Retinal pigment epithelial cell (primary cell): ENCODE measurements around the gene VSTM1.

ENCODE experiments used
- DNase-seq: peaks from one replicate; pipeline ENCODE4 v3.0.0-alpha.2; 2010; ENCODE audit warnings: low read depth
- H3K4me3 ChIP-seq: 2 replicates; pipeline ENCODE4 v1.5.1; 2011; ENCODE audit warnings: mild to moderate bottlenecking, low read length, control low read depth, moderate library complexity
- CTCF ChIP-seq: conservative IDR thresholded peaks from 2 replicates; pipeline ENCODE4 v1.5.1; 2011; ENCODE audit warnings: low read depth, low read length, control low read depth, inconsistent platforms

VSTM1 gene, protein sequence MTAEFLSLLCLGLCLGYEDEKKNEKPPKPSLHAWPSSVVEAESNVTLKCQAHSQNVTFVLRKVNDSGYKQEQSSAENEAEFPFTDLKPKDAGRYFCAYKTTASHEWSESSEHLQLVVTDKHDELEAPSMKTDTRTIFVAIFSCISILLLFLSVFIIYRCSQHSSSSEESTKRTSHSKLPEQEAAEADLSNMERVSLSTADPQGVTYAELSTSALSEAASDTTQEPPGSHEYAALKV

GRCh38 chr19:54063350-54064116 is at the start of gene VSTM1:
Gene VSTM1 (minus strand): TSS chr19:54063897. CDS start chr19:54063777, 120 bp downstream.
- no peak for DNase-seq
- no peak within 1 kb of the TSS for H3K4me3 ChIP-seq
- no peak for TF ChIP-seq CTCF

GRCh38 chr19:54109651-54110050 is 46.0 kb upstream of the VSTM1 start:
- DNase-seq = no peak
- no peak for TF ChIP-seq CTCF
- no peak overlapping the region for H3K4me3 ChIP-seq

DNA sequence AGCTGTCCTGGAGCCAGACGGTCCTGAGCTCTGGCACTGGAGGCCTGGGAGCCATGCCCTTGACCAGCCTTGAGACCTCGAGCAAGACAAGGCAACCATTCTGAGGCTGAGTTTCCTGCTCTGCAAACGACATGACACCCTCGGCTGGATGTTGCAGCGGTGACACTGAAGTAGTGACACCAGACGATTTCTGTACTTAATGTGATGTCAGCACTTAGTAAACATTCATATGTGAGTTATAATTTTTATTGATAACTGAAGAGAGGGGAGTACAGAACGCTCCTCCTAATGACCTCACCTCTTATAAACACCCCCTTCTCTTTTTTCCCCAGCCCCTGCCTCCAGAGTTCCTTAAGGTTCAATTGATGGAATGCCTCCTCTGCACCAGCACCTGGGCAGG is 44.8 kb upstream of the VSTM1 start:
- no peak overlapping the region for H3K4me3 ChIP-seq
- no peak for TF ChIP-seq CTCF

DNA sequence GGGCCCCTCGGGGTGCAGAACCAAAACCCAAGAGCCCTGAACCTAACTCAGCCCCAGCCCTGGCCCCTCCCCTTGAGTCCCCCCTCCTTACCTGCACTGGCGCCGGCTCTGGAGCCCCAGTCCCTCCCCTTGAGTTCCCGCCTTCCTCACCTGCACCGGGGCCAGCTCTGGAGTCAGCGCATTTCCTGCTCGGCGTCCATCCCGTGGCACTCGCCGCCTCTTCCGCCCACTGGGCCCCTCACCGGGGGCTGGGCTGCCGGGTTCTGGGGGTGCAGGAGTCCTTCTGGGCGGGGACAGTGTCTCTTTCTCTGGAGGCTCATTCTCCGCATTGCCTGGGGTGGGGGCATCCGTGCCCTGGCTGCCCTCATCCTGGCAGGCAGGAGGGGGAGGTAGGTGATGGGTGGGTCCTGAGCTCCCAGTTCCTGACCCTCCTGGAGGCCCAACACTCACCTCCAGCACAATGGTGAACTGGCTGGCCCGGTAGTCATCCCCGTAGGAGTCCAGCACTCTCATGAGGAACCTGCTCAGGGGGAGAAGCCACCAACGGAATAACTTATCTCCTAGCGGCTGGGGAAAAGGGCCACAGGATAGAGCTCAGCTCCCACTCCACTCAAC is 44.3 kb upstream of the VSTM1 start:
- no peak for DNase-seq
- H3K4me3 ChIP-seq = no peak overlapping the region
- no peak for TF ChIP-seq CTCF

More for the DNA sequence above, 44.8 kb upstream of the VSTM1 start:
- DNase-seq = no peak

- DNase-seq = no peak
- no peak for TF ChIP-seq CTCF
- no peak overlapping the region for H3K4me3 ChIP-seq
These were observed 43.0 kb upstream of the VSTM1 start for GRCh38 chr19:54106716-54107115.

- no peak for DNase-seq
- TF ChIP-seq CTCF = no peak
- no peak overlapping the region for H3K4me3 ChIP-seq
These were observed 42.1 kb upstream of the VSTM1 start for GRCh38 chr19:54105796-54106195.
